HepG2 (cell line): ENCODE results near the gene VDAC1. TPM values are rescaled to one million over a fixed set of nuclear protein-coding genes. Genes with fewer than 3 reads are reported as not detected.

Experiments used
- ADNP ChIP-seq: sonication (generic); formaldehyde crosslinking; IDR thresholded peaks from 2 replicates; pipeline ENCODE4 v1.4.0; 2020; ENCODE audit warnings: missing genetic modification reagents
- BRCA1 ChIP-seq: sonication (generic); formaldehyde crosslinking; IDR thresholded peaks from 2 replicates; pipeline ENCODE4 v1.4.0; 2020; ENCODE audit warnings: missing genetic modification reagents
- E2F2 ChIP-seq: sonication (generic); formaldehyde crosslinking; IDR thresholded peaks from 2 replicates; pipeline ENCODE4 v1.4.0; 2020; ENCODE audit warnings: missing genetic modification reagents, borderline replicate concordance
- GLI4 ChIP-seq: sonication (generic); formaldehyde crosslinking; IDR thresholded peaks from 2 replicates; pipeline ENCODE4 v1.5.1; 2020; ENCODE audit warnings: missing genetic modification reagents, mild to moderate bottlenecking, moderate library complexity, borderline replicate concordance
- ISL2 ChIP-seq: sonication (generic); formaldehyde crosslinking; IDR thresholded peaks from 2 replicates; pipeline ENCODE4 v1.5.0; 2020; ENCODE audit warnings: missing genetic modification reagents
- ISX ChIP-seq: sonication (generic); formaldehyde crosslinking; conservative IDR thresholded peaks from 2 replicates; pipeline ENCODE4 v1.5.0; 2020; ENCODE audit warnings: missing genetic modification reagents
- KAT7 ChIP-seq: IDR thresholded peaks from 2 replicates; pipeline ENCODE4 v1.6.1; 2018; ENCODE audit warnings: borderline replicate concordance, missing compliant biosample characterization
- MAZ ChIP-seq, 2 experiments: sonication (generic) in 1 of 2; formaldehyde crosslinking in 1 of 2; IDR thresholded peaks; 2 replicates each; pipeline versions ENCODE4 v1.5.0 to v1.6.1; 2012 to 2020; ENCODE audit warnings: low read depth in 2 of 2, mild to moderate bottlenecking in 2 of 2, borderline replicate concordance in 1 of 2, improper control_type of control experiment in 1 of 2, low read length in 1 of 2, missing genetic modification reagents in 1 of 2, moderate library complexity in 1 of 2
- MIER3 ChIP-seq: IDR thresholded peaks from 2 replicates; pipeline ENCODE4 v1.6.1; 2016; ENCODE audit warnings: missing compliant biosample characterization, borderline replicate concordance
- MTERF4 ChIP-seq: sonication (generic); formaldehyde crosslinking; IDR thresholded peaks from 2 replicates; pipeline ENCODE4 v1.8.0; 2023; ENCODE audit warnings: mild to moderate bottlenecking, missing genetic modification reagents
- MTF2 ChIP-seq: sonication (generic); formaldehyde crosslinking; IDR thresholded peaks from 2 replicates; pipeline ENCODE4 v1.5.0; 2020; ENCODE audit warnings: missing genetic modification reagents, borderline replicate concordance
- RAD51 ChIP-seq: fragments of 450-650 bp; IDR thresholded peaks from 2 replicates; pipeline ENCODE4 v1.6.1; 2016; ENCODE audit warnings: borderline replicate concordance
- SMAD9 ChIP-seq: sonication (generic); formaldehyde crosslinking; IDR thresholded peaks from 2 replicates; pipeline ENCODE4 v1.5.1; 2020; ENCODE audit warnings: mild to moderate bottlenecking, missing genetic modification reagents
- SMARCC2 ChIP-seq: fragments of 450-650 bp; IDR thresholded peaks from 2 replicates; pipeline ENCODE4 v1.6.1; 2017; ENCODE audit warnings: antibody characterized with exemption, mild to moderate bottlenecking
- TARDBP ChIP-seq: sonication (generic); formaldehyde crosslinking; IDR thresholded peaks from 2 replicates; pipeline ENCODE4 v1.8.0; 2022; ENCODE audit warnings: mild to moderate bottlenecking, missing genetic modification reagents
- TBX2 ChIP-seq: sonication (generic); formaldehyde crosslinking; IDR thresholded peaks from 2 replicates; pipeline ENCODE4 v1.5.0; 2020; ENCODE audit warnings: missing genetic modification reagents, mild to moderate bottlenecking, borderline replicate concordance
- TCF7L2 ChIP-seq: IDR thresholded peaks from 2 replicates; pipeline ENCODE4 v1.6.1; 2011; ENCODE audit warnings: mild to moderate bottlenecking, low read depth, low read length, moderate library complexity
- ZNF225 ChIP-seq: sonication (generic); formaldehyde crosslinking; IDR thresholded peaks from 2 replicates; pipeline ENCODE4 v1.4.0; 2020; ENCODE audit warnings: mild to moderate bottlenecking, missing genetic modification reagents
- ZNF333 ChIP-seq: sonication (generic); formaldehyde crosslinking; IDR thresholded peaks from 2 replicates; pipeline ENCODE4 v1.4.0; 2020; ENCODE audit warnings: mild to moderate bottlenecking, missing genetic modification reagents, borderline replicate concordance
- ZNF44 ChIP-seq: sonication (generic); formaldehyde crosslinking; IDR thresholded peaks from 2 replicates; pipeline ENCODE4 v1.5.1; 2020; ENCODE audit warnings: mild to moderate bottlenecking, missing genetic modification reagents
- ZNF576 ChIP-seq: sonication (generic); formaldehyde crosslinking; IDR thresholded peaks from 2 replicates; pipeline ENCODE4 v1.4.0; 2020; ENCODE audit warnings: mild to moderate bottlenecking, missing genetic modification reagents
- ZNF674 ChIP-seq: sonication (generic); formaldehyde crosslinking; IDR thresholded peaks from 2 replicates; pipeline ENCODE4 v1.5.0; 2020; ENCODE audit warnings: low read depth, mild to moderate bottlenecking, missing genetic modification reagents
- ZNF781 ChIP-seq: sonication (generic); formaldehyde crosslinking; IDR thresholded peaks from 2 replicates; pipeline ENCODE4 v1.5.1; 2020; ENCODE audit warnings: borderline replicate concordance, mild to moderate bottlenecking, missing genetic modification reagents; ENCODE audit errors: not compliant biosample characterization
- polyA plus RNA-seq, 8 experiments: library from polyadenylated mRNA; depleted of rRNA in 3 of 8; stranded (reverse) in 7 of 8; unstranded in 1 of 8; fragments of >200 nt; fragmentation: Illumina TruSeq in 4 of 8; extraction: Trizol in 4 of 8; gene quantifications; 2 replicates each; pipeline versions ENCODE4 v1.2.1 to v1.2.3, GENCODE V29; 2011 to 2016; ENCODE audit warnings: low read depth in 4 of 8, missing spikeins in 1 of 8, mixed read lengths in 1 of 8; ENCODE audit not compliant: insufficient read depth in 1 of 8
- total RNA-seq, 5 experiments: library from RNA; depleted of rRNA; stranded (reverse); fragments of >200 nt; fragmentation: Illumina TruSeq; extraction: Trizol; gene quantifications; 2 replicates each; pipeline ENCODE4 v1.2.3, GENCODE V29; 2016; ENCODE audit warnings: low read depth in 1 of 5
- TF ChIP-seq, protein P1 (sequence below): sonication (generic); formaldehyde crosslinking; IDR thresholded peaks from 2 replicates; pipeline ENCODE4 v1.5.0; 2020; ENCODE audit warnings: mild to moderate bottlenecking, low read depth, missing genetic modification reagents, borderline replicate concordance
- TF ChIP-seq, protein P2 (sequence below): sonication (generic); formaldehyde crosslinking; IDR thresholded peaks from 2 replicates; pipeline ENCODE4 v1.8.0; 2022; ENCODE audit warnings: mild to moderate bottlenecking, missing genetic modification reagents, moderate library complexity

Gene VDAC1
- total and polyA plus RNA-seq, 2 of the 13 experiments (the other 11 are each of a cell fraction or from before 2014, with no cell fraction given), result 112 to 380 TPM

DNA sequence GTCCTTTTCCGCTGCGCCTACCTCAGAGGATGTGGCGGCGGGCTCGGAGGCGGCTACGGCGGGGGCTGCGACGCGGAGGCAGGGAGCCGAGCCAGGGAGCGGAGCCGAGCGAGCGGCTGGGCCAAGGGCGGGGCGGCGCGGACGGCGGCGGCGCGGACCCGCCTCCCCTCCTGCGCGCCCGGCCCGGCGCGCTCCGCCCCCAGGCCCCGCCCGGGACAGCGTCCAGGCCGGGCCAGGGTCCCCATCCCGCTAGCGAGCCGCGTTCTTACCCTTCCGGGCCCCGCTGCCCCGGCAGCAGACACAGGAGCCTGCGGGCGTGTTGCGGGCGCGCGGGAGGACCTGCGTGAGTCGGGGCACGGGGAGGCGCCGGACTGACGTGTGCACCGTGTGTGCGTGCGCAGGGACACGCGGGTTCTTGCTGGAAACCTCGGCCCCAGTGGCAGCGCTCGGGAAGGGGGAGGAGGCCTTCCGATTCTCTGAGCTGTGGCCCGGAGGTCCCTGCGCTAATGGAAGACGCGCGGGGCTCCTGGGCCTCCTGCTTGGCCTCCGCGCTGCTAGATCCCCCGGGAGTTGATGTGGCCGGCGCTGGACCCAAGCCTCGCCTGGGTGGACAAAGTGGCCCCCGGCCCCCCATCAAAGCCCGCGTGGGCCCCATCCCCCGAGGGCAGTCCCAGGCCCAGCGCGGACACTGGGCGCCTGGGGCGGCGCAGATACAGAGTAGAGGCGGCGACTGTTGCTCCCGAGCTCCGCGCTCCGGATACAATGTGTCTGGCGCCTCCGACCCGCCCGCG, at the start of gene VDAC1 (continued):
- TF ChIP-seq SMARCC2 (no peak), BRCA1 (CRISPR knock-in tag) (no peak; the same call in none of the 2 replicates), ISX (CRISPR knock-in tag) (0 out of 2 replicates have a peak, but pooled peaks have one; percentile 13), KAT7 (CRISPR knock-in tag) (peak; percentile 93; the same call in 1 of the 2 replicates), ZNF576 (CRISPR knock-in tag) (no peak), ZNF225 (CRISPR knock-in tag) (no peak), GLI4 (no peak), TCF7L2 (no peak), ZNF781 (CRISPR knock-in tag) (no peak), ADNP (CRISPR knock-in tag) (no peak), SMAD9 (CRISPR knock-in tag) (no peak), ISL2 (CRISPR knock-in tag) (peak; percentile 58), ZNF44 (CRISPR knock-in tag) (peak; percentile 43; the same call in 1 of the 2 replicates), TARDBP (CRISPR knock-in tag) (peak; percentile 79), ZNF674 (CRISPR knock-in tag) (no peak), MTF2 (no peak), RAD51 (no peak), MAZ (IDR thresholded peaks at IDR 0.05; ENCODE audit: borderline replicate concordance, low read depth, low read length) (peak; percentile 44; the same call in 1 of the 2 replicates), MAZ (CRISPR knock-in tag; IDR thresholded peaks at IDR 0.05; ENCODE audit: low read depth) (0 out of 2 replicates have a peak, but pooled peaks have one; percentile 8), TBX2 (CRISPR knock-in tag) (no peak; the same call in 1 of the 2 replicates), MTERF4 (CRISPR knock-in tag) (peak; percentile 51; the same call in 1 of the 2 replicates), MIER3 (CRISPR knock-in tag) (0 out of 2 replicates have a peak, but pooled peaks have one; percentile 38), ZNF333 (CRISPR knock-in tag) (no peak; the same call in 1 of the 2 replicates), E2F2 (CRISPR knock-in tag) (no peak)
- TF ChIP-seq, protein P1, sequence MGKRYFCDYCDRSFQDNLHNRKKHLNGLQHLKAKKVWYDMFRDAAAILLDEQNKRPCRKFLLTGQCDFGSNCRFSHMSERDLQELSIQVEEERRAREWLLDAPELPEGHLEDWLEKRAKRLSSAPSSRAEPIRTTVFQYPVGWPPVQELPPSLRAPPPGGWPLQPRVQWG (CRISPR knock-in tag), result no peak
- TF ChIP-seq, protein P2, sequence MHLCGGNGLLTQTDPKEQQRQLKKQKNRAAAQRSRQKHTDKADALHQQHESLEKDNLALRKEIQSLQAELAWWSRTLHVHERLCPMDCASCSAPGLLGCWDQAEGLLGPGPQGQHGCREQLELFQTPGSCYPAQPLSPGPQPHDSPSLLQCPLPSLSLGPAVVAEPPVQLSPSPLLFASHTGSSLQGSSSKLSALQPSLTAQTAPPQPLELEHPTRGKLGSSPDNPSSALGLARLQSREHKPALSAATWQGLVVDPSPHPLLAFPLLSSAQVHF (CRISPR knock-in tag), result peak; percentile 62; the same call in 1 of the 2 replicates
